ENCODE data around the gene UBE2Z.
"Not testable (repeated sequence)": the region's sequence is repeated elsewhere in the genome, so short reads cannot be mapped to it uniquely, and the experiment has no call there.

Gene UBE2Z

GRCh38 chr17:48908047-48908843 is at the start of gene UBE2Z:
Gene UBE2Z (plus strand): TSS chr17:48908407. CDS start chr17:48908504, 97 bp downstream.
- DNase-seq: peak; percentile 94

GRCh38 chr17:48860034-48860433 is 48.2 kb upstream of the UBE2Z start:
- no peak for DNase-seq

- no peak for DNase-seq
Measured at GRCh38 chr17:48860456-48860855, 47.8 kb upstream of the UBE2Z start.

GRCh38 chr17:48868916-48869500 is 39.2 kb upstream of the UBE2Z start:
- no peak for DNase-seq

- DNase-seq: no peak
Measured at GRCh38 chr17:48869821-48870318, 38.3 kb upstream of the UBE2Z start.

- no peak for DNase-seq
Measured at GRCh38 chr17:48871035-48871550, 37.1 kb upstream of the UBE2Z start.

- DNase-seq: no peak
Measured at GRCh38 chr17:48871551-48872351, 36.5 kb upstream of the UBE2Z start.

GRCh38 chr17:48872409-48872808 is 35.8 kb upstream of the UBE2Z start:
- DNase-seq: not testable (repeated sequence)

- DNase-seq: no peak
Measured at GRCh38 chr17:48873209-48873608, 35.0 kb upstream of the UBE2Z start.

- DNase-seq: no peak
Measured at GRCh38 chr17:48873696-48874443, 34.3 kb upstream of the UBE2Z start.

GRCh38 chr17:48878920-48879898 is 29.0 kb upstream of the UBE2Z start:
- peak; percentile 82 for DNase-seq

GRCh38 chr17:48882272-48882671 is 25.9 kb upstream of the UBE2Z start:
- DNase-seq: no peak

GRCh38 chr17:48883171-48883570 is 25.0 kb upstream of the UBE2Z start:
- DNase-seq: no peak

- no peak for DNase-seq
Measured at GRCh38 chr17:48890086-48890485, 18.1 kb upstream of the UBE2Z start.

GRCh38 chr17:48892940-48893645 is 15.1 kb upstream of the UBE2Z start:
- no peak for DNase-seq

GRCh38 chr17:48893646-48894508 is 14.3 kb upstream of the UBE2Z start:
- no peak for DNase-seq

GRCh38 chr17:48894886-48895285 is 13.3 kb upstream of the UBE2Z start:
- DNase-seq: no peak

GRCh38 chr17:48901241-48901640 is 7.0 kb upstream of the UBE2Z start:
- no peak for DNase-seq

GRCh38 chr17:48903401-48903800 is 4.8 kb upstream of the UBE2Z start:
- no peak for DNase-seq

- no peak for DNase-seq
Measured at GRCh38 chr17:48904428-48904827, 3.8 kb upstream of the UBE2Z start.

Measured in CD4-positive, alpha-beta T cell treated with Interleukin-17A for 1 hour (primary cell).